Adrenal gland (tissue), 5 donors: ENCODE results near the gene TEN1.

Source experiments
- CTCF ChIP-seq, 6 experiments: fragments of 450-650 bp in 4 of 6; fragments of 200-600 bp in 2 of 6; sonication (generic) in 1 of 6; IDR thresholded peaks; 1 replicate in 5 of 6; 2 replicates in 1 of 6; pipeline versions ENCODE4 v1.5.1 to v1.8.0; 2016 to 2021; ENCODE audit warnings: antibody characterized with exemption in 6 of 6, mild to moderate bottlenecking in 2 of 6, moderate library complexity in 1 of 6
- POLR2A ChIP-seq, 2 donors: fragments of 450-650 bp; IDR thresholded peaks; one replicate each; pipeline ENCODE4 v1.6.1; 2017; ENCODE audit warnings: antibody characterized with exemption in 2 of 2, mild to moderate bottlenecking in 2 of 2, moderate library complexity in 1 of 2
- donor health status: DM: no; HTN: no; CAD: no.

- no peak for TF ChIP-seq CTCF (IDR thresholded peaks at IDR 0.05)
- no peak for TF ChIP-seq POLR2A (IDR thresholded peaks at IDR 0.05)
Observed at GRCh38 chr17:75933808-75934207, 45.2 kb upstream of the TEN1 start.
